Breast epithelium (tissue), 4 donors: ENCODE measurements around the gene PSMB2. TPM values are rescaled to one million over a fixed set of nuclear protein-coding genes. Genes with fewer than 3 reads are reported as not detected.
A peak's percentile ranks its signal among the peaks of the same experiment; 100 is the strongest.

Source experiments
- DNase-seq, 2 donors: peaks; one replicate each; pipeline ENCODE4 v3.0.0-alpha.2; 2019; ENCODE audit warnings: low spot score in 2 of 2
- H3K27ac ChIP-seq, 2 donors: fragments of 200-600 bp; sonication (generic) in 1 of 2; one replicate each; pipeline ENCODE4 v1.5.1; 2016 to 2019; ENCODE audit warnings: mild to moderate bottlenecking in 1 of 2
- H3K27me3 ChIP-seq, 2 donors: fragments of 200-600 bp; sonication (generic) in 1 of 2; one replicate each; pipeline versions ENCODE4 v1.5.1 to v1.6.0; 2017 to 2019; ENCODE audit warnings: control low read depth in 1 of 2, mild to moderate bottlenecking in 1 of 2
- H3K36me3 ChIP-seq: fragments of 200-600 bp; one replicate; pipeline ENCODE4 v1.5.1; 2019
- H3K4me1 ChIP-seq, 2 donors: fragments of 200-600 bp; sonication (generic); one replicate each; pipeline ENCODE4 v1.5.1; 2016 to 2019; ENCODE audit warnings: control low read depth in 1 of 2
- H3K4me3 ChIP-seq, 3 donors: fragments of 200-600 bp; sonication (generic); 1 replicate in 2 of 3; 2 replicates in 1 of 3; pipeline ENCODE4 v1.5.1; 2016 to 2019; ENCODE audit warnings: mild to moderate bottlenecking in 3 of 3, moderate library complexity in 2 of 3
- H3K9me3 ChIP-seq, 2 donors: fragments of 200-600 bp; sonication (generic) in 1 of 2; one replicate each; pipeline ENCODE4 v1.5.1; 2016 to 2019; ENCODE audit warnings: control low read depth in 1 of 2
- POLR2A ChIP-seq: fragments of 450-650 bp; IDR thresholded peaks from one replicate; pipeline ENCODE4 v1.6.1; 2016; ENCODE audit warnings: antibody characterized with exemption, mild to moderate bottlenecking, moderate library complexity
- POLR2AphosphoS5 ChIP-seq, 3 donors: sonication (generic); formaldehyde crosslinking; IDR thresholded peaks; one replicate each; pipeline ENCODE4 v1.6.1; 2017; ENCODE audit warnings: antibody characterized with exemption in 3 of 3
- intact Hi-C: fragments of 100-400 bp; cut with DNase I; formaldehyde crosslinking; loops from one replicate; pipeline ENCODE4 v1.15.1; 2023; ENCODE audit warnings: low total_unique reads
- total RNA-seq, 3 donors: library from RNA; depleted of rRNA; stranded (reverse); fragments of >200 nt; gene quantifications; one replicate each; pipeline ENCODE4 v1.1.0, GENCODE V29; 2016
- TF ChIP-seq, protein P1 (sequence below), 3 donors: fragments of 450-650 bp; IDR thresholded peaks; one replicate each; pipeline ENCODE4 v1.5.1; 2016 to 2017; ENCODE audit warnings: antibody characterized with exemption in 3 of 3, mild to moderate bottlenecking in 3 of 3, moderate library complexity in 3 of 3

PSMB2 gene
- total RNA-seq, 3 donors from 2014 or later: 26.7 to 31.8 (median 31.5) TPM

DNA sequence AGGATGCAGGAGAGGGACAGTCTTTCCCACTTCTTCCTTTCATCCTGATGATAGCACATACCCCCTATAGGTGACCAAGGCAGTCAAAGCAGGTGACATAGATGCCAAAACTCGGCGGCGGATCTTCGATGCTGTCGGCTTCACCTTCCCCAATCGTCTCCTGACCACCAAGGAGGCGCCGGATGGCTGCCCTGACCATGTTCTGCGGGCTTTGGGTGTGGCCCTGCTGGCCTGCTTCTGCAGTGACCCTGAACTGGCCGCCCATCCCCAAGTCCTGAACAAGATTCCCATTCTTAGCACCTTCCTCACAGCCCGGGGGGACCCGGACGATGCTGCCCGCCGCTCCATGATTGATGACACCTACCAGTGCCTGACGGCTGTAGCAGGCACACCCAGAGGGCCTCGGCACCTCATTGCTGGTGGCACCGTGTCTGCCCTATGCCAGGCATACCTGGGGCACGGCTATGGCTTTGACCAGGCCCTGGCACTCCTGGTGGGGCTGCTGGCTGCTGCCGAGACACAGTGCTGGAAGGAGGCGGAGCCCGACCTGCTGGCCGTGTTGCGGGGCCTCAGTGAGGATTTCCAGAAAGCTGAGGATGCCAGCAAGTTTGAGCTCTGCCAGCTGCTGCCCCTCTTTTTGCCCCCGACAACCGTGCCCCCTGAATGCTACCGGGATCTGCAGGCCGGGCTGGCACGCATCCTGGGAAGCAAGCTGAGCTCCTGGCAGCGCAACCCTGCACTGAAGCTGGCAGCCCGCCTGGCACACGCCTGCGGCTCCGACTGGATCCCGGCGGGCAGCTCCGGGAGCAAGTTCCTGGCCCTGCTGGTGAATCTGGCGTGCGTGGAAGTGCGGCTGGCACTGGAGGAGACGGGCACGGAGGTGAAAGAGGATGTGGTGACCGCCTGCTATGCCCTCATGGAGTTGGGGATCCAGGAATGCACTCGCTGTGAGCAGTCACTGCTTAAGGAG is 80.8 kb downstream of the PSMB2 start:
- Histone ChIP-seq H3K27me3 (no peaks in the 10 kb centered on the region), H3K36me3 (no peaks in the 10 kb centered on the region), H3K27ac (peak overlapping the region; percentile 29 to 41), H3K9me3 (no peaks in the 10 kb centered on the region), H3K4me3 (peak overlapping the region in 2 of 3 donors; percentile 25 to 48), H3K4me1 (peaks cover 0 to 18% of the 10 kb centered on the region in 2 donors)
- DNase-seq: peak; percentile 75 to 85
- intact Hi-C loops: loop anchor here (10.0 kb wide), 1 partner anchor 116 kb away; no protein-coding TSS in a partner anchor
- TF ChIP-seq, protein P1, sequence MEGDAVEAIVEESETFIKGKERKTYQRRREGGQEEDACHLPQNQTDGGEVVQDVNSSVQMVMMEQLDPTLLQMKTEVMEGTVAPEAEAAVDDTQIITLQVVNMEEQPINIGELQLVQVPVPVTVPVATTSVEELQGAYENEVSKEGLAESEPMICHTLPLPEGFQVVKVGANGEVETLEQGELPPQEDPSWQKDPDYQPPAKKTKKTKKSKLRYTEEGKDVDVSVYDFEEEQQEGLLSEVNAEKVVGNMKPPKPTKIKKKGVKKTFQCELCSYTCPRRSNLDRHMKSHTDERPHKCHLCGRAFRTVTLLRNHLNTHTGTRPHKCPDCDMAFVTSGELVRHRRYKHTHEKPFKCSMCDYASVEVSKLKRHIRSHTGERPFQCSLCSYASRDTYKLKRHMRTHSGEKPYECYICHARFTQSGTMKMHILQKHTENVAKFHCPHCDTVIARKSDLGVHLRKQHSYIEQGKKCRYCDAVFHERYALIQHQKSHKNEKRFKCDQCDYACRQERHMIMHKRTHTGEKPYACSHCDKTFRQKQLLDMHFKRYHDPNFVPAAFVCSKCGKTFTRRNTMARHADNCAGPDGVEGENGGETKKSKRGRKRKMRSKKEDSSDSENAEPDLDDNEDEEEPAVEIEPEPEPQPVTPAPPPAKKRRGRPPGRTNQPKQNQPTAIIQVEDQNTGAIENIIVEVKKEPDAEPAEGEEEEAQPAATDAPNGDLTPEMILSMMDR (IDR thresholded peaks at IDR 0.05): peak in 1 of 3 donors; percentile 10
- no peak for TF ChIP-seq POLR2AphosphoS5 (IDR thresholded peaks at IDR 0.05)

DNA sequence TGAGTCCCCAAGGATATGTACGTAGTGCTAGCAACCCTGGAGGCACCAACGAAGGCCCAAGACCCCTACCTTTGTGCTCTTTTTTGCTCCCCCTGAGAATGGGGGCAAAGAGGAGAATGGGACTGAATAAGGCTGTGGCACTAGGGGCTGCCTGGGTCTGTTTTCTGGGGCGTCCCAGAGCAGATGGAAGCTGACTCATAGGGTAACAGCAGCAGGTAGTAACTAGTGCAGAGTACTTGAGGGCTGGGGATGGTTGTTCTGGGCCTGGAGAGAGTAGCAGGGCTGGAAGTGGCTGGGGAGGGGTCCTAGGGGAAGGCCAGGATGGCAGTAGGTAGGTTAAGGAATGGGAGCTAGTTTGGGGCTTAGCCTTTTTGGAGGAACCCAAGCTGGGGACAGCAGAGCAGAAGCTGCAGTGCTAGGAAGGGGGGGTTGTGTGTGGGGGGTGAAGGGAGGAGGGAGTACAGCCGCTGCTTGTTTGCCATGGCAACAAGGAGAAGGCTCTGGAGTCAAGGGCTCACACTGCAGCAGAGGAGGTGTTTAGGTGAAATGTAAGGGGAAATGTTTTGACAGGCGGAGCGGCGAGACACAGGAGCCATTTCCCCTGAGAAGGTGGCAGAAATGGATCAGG is 81.9 kb downstream of the PSMB2 start:
- peaks cover 0 to 29% of the 10 kb centered on the region in 2 donors for H3K4me1 ChIP-seq
- no peak for DNase-seq
- intact Hi-C loops: no loop called here
- H3K36me3 ChIP-seq: no peaks in the 10 kb centered on the region
- H3K27me3 ChIP-seq: no peaks in the 10 kb centered on the region
- H3K4me3 ChIP-seq: peak overlapping the region in 1 of 3 donors; percentile 88
- TF ChIP-seq POLR2AphosphoS5 (IDR thresholded peaks at IDR 0.05): no peak
- TF ChIP-seq POLR2A: no peak
- TF ChIP-seq, protein P1 (IDR thresholded peaks at IDR 0.05): no peak
- H3K9me3 ChIP-seq: no peaks in the 10 kb centered on the region
- H3K27ac ChIP-seq: peak overlapping the region in 1 of 2 donors; percentile 56

DNA sequence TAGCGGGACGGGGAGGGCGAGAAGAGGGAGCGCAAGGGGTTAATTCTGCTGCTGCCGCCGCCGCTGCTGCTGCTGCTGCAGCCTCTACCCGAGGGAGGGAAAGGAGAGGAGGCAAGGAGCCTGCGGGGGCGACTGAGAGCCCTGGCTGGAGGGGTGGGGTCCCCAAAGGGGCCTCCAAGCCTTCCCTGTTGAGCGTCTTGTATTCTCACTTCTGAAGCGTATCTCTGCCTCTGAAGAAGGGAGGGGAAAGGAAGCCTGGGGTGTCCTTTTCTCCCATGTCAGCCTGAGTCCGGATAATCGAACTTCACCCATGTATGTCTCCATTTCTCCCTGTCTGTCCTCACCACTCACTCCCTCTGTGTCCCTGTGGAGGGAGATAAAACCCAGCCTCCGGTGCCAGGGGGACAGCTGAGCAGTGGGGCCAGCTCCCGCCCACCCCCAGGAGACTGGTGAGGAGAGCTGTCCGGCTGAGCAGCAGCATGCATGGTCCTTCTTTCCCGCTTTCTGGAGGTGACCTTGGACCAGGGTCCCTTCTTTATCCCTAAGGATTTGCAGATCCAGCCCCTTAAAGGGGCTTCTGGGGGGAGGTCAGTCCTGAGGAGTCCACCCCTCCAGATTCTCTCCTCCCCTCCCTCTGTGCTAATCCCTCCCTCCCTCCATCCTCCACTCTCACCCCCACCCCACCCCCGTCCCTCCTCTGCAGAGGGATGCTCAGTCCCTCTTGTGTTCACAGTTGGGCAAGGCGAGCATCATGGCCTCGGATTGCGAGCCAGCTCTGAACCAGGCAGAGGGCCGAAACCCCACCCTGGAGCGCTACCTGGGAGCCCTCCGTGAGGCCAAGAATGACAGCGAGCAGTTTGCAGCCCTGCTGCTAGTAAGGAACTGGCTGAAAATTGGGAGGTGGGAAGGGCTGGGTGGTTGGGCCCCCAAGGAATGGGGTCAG is 82.7 kb downstream of the PSMB2 start:
- Histone ChIP-seq H3K4me1 (peaks cover 0 to 31% of the 10 kb centered on the region in 2 donors), H3K27ac (peak overlapping the region; percentile 95 to 99), H3K36me3 (no peaks in the 10 kb centered on the region), H3K9me3 (no peaks in the 10 kb centered on the region), H3K27me3 (no peaks in the 10 kb centered on the region), H3K4me3 (peak overlapping the region; percentile 81 to 95 (median 88))
- no peak for DNase-seq
- intact Hi-C loops: no loop called here
- TF ChIP-seq POLR2AphosphoS5 (IDR thresholded peaks at IDR 0.05) (no peak), POLR2A (no peak)
- TF ChIP-seq, protein P1 (IDR thresholded peaks at IDR 0.05): no peak

DNA sequence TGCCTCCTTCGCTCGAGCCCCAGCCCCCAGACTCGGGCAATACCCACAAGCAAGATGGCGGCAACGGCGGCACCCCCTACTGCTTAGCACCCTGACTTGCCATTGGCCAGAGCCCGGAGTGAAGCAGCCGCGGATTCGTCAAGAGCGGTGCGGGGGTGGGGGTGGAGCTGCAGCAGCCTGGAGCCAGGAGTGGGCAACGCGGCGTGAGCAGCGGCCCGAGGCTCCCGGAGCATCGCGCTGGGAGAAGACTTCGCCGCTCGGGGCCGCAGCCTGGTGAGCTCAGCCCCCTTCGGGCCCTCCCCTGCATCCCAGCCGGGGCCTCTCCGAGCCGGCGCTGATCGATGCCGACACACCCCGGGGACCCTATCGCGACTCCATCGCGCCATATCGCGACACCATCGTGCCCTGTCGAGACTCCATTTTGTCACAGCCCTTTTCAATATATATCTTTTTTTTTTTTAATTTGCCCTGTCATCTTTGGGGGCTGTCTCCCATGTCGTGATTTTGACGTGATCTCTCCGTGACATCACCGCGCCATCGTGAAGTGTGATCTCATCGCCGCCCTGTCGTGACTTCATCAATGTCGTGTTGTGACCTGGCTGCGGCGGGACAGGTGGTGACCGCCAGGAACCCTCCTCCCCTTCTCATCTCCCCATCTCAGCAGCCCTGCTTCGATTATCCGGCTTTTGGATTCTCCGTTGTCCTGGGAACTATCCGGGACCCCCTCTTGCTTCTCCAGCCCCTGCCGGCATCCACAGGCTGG is 83.5 kb downstream of the PSMB2 start, which contains the start of gene NCDN:
Gene NCDN, plus strand, starts transcription at position 189 of the 763 bp plus-strand sequence. Its CDS starts 392 bp downstream, at position 581.
- TF ChIP-seq POLR2AphosphoS5 (IDR thresholded peaks at IDR 0.05): peak in 1 of 3 donors; percentile 75
- TF ChIP-seq POLR2A: no peak
- no peaks in the 10 kb centered on the region for H3K9me3 ChIP-seq
- peaks cover 0 to 31% of the 10 kb centered on the region in 2 donors for H3K4me1 ChIP-seq
- no peaks in the 10 kb centered on the region for H3K27me3 ChIP-seq
- H3K27ac ChIP-seq: peak within 1 kb of the TSS; percentile 95 to 99
- peak within 1 kb of the TSS; percentile 81 to 95 (median 88) for H3K4me3 ChIP-seq
- DNase-seq: peak; percentile 97 to 98
- H3K36me3 ChIP-seq: no peaks in the 10 kb centered on the region
- intact Hi-C loops: no loop called here
